Fibroblast of skin of right biceps (primary cell): ENCODE results near the gene CEACAM21.

Experiments
- DNase-seq: peaks from one replicate; pipeline ENCODE4 v3.0.0-alpha.2; 2013

The CEACAM21 gene

GRCh38 chr19:41587838-41588210 is 11.9 kb downstream of the CEACAM21 start:
- DNase-seq, result no peak

GRCh38 chr19:41588497-41589209 is 12.7 kb downstream of the CEACAM21 start:
- peak; percentile 22 for DNase-seq

DNA sequence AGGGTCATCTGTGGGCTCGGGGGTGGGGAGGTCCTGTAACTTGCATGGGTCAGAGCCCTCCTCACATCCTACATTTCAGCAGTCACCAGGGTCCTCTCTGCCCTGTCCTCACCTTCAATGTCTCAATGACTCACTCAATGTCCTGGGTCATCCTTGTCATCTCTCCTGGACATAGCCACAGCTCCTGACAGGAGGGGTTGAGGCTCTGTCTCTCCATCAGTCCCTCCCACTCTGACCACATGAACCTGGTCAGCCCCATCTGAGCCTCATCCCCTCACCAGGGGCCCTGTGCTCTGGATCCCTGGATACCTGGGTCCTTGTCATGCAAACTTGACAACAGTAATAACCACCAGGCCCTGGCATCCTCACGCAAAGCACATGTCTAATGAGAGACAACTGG is 13.4 kb downstream of the CEACAM21 start:
- DNase-seq, result no peak

- DNase-seq, result no peak
These were observed 15.0 kb downstream of the CEACAM21 start for GRCh38 chr19:41590936-41591335.

- no peak for DNase-seq
These were observed 16.1 kb downstream of the CEACAM21 start for GRCh38 chr19:41591951-41592562.

DNA sequence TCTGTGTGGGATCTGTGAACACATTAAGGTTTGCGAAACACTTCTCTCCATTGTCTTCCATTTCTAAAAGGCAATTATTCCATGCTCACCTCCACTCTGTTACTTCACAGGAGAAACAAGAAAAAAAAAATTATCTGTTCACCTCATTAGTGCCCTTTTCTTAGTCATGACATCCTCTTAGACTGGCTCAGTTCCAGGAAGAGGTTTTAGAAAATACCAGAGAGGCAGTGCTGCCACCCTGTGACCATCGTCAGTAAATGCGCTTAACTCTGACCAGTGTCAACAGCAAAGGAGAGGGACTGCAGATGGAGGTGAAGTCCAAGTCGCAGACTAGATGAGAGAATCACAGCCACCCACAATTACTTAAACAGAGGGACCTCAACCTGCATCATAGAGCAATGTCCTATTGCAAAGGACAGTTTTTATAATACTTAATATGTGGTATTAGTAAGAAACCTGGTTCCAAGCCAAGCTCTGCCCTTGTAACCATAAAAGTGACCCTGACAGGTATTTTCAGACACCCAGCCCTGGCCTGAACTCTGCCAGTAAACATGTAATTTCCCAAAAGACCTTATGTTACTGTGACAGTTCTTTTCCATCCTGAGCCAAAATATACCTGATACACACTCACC is 19.4 kb downstream of the CEACAM21 start:
- DNase-seq, result peak; percentile 77

DNA sequence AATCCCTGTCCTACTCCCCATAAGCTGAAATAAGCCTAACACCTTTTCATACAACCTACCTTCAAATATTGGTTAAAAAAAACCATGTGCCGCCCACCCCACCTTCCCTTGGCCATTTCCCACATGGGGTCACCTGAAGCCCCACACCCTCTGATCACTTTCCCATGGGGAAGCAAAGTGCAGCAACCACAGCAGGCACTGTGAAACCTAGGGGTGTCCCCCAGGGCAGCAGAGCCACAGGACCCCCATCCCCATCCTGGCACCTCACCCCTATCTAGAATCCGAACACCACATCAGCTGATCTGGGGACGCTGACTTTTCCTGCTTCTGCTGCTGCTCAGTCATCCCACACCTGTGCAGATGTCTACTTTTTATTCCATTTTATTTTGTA is 19.9 kb downstream of the CEACAM21 start:
- no peak for DNase-seq

- peak; percentile 49 for DNase-seq
These were observed 21.7 kb downstream of the CEACAM21 start for GRCh38 chr19:41597600-41598041.

DNA sequence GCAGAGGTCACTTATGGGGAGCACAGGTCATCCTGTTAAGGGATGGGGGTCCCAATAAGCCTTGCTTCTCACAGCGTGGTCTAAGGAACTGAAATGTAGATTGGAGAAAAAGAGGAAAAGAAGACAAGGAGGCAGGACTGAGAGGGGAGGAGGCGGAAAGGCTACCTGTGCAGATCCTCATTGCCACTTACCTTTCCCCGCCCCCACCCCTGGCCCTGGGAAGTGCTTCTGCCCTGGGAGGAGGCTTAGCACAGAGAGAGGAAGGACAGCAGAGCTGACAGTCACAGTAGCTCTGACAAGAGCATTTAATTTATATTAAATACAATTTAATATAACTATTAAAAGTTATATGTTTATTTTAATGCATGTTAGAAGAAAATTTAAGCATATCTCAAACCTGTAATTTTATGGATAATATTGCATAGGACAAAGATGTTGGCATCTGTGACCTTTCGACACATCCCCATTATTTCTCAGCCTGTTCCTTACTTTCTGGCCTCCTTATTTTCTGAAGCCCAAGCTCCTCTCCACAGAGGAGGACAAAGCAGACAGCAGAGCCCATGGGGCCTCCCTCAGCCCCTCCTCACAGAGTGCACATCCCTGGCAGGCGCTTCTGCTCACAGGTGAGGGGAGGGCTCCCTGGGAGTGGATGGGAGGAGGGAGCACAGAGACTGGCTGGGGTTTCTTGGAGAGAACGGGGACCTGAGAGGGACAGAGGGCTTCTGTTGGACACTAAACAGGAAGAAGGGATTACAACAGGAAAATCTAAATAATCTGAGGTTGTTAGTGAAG is 23.4 kb downstream of the CEACAM21 start:
- DNase-seq, result no peak

- no peak for DNase-seq
These were observed 25.8 kb downstream of the CEACAM21 start for GRCh38 chr19:41601771-41602170.

DNA sequence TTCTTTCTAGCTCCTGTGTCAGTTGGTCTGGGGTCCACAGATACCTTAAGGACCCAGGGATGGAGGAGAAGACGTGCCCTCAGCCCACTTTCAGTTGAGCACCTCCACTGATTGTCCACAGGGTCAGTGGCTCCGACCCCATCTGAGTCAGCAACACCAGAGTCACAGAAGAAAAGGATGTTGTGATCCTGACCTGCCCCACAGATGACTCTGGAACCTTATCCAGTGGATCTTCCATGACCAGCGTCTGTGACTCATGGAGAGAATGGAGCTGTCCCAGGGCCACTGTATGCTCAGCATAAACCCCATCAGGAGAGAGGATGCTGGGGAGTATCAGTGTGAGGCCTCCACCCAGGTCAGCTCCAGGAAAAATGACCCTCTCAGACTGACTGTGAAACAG is 28.9 kb downstream of the CEACAM21 start:
- no peak for DNase-seq

DNA sequence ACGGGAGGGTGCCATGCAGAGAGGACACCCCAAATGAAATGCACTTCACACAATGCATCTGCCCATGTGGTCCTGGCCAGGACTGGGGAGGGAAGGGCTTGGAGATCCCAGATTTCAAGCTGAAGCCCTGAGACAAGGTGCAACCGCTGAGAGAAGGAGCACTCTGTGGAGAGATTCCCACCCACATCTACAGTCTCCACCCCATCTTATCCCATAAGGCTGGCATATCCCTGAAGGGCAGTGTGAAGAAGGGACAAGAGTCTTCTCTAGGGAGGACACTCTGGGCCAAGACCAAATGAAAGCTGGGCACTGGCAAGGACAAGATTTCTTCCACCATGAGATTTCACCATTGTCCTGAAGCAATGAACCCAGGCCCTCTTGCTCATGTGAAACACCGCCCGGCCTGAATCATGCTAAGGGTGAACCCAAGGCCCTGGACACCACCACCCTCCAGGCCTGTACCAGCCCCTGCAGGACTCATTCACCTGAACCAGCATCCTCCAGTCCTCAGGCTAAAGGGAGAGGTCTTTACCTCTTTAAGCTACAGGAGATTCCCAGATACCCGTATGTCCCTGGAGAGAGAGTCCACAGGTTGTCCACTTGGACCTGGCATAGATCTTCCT is 30.4 kb downstream of the CEACAM21 start:
- no peak for DNase-seq

GRCh38 chr19:41607668-41608067 is 31.7 kb downstream of the CEACAM21 start:
- no peak for DNase-seq

GRCh38 chr19:41610789-41611188 is 34.8 kb downstream of the CEACAM21 start:
- no peak for DNase-seq

DNA sequence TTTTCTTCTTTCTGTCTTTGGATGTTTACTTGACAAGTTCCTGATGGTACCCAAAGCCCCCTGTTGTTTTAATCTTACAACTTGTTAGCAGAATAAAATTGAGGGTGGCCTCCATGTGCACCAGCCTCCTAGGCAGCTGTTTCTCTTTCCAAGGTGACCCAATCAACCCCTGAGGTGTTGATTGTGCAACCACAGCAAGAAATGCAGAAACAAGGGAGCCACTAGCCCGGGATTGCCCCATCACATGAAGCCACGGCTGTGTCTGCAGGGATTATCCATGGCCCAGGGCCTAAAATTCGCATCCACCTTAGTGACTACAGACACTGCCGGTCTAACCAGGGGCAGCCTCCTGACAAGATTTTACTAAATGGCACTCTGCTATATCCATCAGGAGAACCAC is 36.5 kb downstream of the CEACAM21 start:
- DNase-seq, result no peak

GRCh38 chr19:41615207-41615606 is 39.2 kb downstream of the CEACAM21 start:
- DNase-seq, result no peak

DNA sequence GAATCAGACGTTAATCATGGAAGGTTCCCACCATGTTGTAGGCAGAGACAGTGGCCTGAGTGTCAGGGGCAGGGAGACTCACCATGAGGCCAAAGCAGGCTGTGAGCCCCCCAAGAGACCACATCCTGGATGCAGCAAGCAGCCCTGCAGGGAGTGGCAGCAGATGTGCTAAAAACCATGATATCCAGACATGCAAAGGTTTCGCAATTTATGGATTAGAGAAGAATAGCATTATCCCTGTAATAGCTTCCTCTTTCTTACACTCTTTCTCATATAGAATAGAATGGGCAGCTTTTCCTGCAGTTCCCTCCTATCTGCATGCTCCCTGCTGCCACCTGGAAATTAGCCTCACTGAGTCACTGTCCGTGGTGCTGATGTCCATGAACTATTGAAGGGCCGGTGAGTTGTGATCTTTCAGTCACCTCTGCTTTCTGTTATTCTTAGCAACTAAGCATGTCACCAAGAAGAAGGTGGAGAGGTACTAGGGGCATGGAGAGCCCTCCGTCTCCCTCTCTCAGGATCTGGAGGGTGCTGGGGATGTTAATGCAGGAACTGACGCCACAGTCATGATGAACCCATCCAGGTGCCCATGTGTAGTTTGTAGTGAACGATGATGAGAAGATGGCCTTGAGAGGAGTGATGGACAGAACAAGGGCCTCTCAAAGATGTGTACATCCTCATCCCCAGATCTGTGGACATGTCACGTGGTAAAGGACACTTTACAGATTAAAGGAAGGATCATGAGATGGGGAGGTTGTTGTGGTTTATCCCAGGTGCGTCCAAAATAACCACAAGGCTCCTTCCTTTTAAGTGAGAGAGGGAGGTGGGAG is 41.0 kb downstream of the CEACAM21 start:
- peak; percentile 3 for DNase-seq

GRCh38 chr19:41617941-41618730 is 42.2 kb downstream of the CEACAM21 start:
- DNase-seq, result no peak

DNA sequence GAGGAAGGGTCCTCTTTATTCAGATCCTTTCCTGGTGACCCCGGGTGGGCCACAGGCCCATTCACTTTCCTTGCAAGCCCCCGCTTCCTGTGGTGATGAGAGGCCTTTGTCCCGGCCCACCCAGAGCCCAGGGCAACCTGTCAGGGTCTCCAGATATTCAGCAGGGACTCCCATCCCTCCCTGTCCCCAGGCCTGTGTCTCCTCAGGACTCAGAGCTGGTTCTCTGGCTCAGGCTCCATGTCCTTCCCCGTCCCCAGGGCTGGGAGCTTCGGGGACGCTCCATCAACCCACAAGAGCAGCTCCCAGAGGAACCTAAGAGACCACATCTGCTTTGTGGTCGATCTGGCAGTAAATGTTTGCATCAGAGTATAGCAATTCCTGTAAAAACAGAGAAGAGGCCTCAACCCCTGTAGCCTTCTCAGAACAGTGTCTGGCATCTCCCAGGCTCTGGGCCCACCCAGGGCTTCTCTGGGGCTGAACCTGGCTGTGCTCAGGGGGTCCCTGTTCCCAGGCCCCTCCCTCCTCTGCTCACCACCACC is 43.1 kb downstream of the CEACAM21 start:
- no peak for DNase-seq

DNA sequence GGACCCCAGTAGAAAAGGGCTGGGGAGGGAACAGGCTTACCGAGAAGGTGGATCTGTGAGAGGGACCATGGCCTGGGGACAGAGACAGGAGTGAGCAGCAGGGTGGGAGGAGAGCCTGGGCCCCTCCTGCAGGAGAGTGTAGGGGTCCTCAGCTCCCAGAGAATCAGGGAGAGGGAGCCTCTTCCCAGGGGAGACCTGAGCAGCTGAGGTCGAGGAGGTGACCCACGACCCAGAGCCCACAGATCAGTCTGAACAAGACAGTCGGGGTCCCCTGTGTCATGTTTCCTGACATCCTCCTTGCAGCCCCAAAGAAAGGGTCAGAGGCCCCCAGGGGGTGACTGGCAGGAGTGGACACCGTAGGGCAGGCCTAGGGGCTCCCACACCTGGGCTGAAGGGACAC is 44.2 kb downstream of the CEACAM21 start:
- no peak for DNase-seq

DNA sequence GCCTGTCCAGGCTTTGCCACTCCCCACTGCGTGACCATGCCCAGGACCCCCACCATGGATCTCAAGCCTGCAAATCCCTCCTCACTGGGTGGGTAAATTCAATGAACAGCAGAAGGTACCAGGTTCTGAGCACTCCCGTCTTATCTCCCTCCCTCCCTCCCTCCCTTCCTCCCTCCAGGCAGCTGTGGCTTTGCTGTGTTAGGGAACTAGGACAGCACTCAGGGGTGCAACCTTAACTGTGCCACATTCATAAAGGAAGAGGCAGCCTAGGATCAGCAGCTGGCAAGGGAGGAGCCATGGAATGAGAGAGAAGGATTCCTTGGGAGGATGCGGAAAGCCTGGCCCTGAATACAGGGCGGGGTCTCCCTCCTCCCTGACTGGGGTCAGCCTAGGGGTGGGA is 45.3 kb downstream of the CEACAM21 start:
- DNase-seq, result no peak
